Stimulated activated CD4-positive, alpha-beta T cell treated with anti-CD3 and anti-CD28 coated beads, Interleukin-2, amount 100 ng/mL, for 48 hours (primary cell): Measurements from ENCODE around the gene GNS.

Experiments
- DNase-seq, 2 donors: peaks; one replicate each; pipeline ENCODE4 v3.0.0-alpha.2; 2020

Gene GNS

DNA sequence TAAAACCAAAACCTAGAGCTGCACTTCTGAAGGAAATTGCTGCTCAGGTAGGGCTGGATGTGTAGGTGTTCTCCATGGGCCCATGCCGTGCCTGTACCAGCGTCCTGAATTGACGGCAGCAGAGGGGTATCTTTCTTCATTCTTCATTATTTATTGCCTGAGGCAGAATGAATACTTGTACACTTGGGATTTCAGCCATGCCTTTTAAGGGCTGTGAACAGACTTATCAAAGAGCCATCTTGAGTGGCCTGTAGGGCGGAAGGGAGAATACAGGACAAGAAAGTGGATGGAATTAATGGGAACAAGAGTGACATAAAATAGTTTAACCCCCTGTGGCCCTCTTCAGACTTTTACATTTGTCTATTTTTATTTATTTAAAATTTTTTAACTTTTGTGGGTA, 87.5 kb downstream of the GNS start:
- no peak for DNase-seq

DNA sequence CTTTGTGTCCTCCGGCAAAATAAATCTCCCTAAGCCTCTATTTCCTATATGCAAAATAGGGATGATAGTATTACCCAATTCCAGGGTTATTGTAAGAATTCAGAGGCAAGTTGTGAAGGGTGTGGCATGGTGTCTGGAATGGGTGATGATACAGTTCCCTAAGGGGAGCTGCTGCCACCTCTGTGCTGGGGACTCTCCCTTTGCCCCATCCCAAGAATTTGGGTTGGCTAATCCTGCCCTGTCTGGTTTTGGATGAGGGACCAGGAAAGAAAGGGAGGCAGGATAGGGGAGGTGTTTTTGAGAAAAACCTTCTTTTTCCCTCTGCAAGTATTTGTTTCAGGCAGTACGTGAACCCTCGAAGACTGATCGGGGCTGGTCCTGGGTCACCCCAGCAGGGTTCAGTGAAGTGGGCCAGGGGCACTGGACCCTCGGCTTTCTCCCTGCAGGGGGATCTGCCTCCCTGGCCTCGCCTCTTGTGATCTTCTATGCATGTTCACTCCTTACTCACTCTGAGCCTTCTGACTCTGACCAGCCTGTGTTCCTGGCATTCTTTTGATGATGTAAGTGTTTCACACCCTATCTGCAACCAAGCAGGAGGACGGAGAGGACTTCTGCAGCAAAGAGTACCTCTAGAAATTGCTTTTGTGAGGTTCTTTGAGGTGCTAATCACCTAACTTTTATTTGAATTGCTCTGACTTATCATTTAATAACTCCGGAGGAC, 88.1 kb downstream of the GNS start:
- no peak for DNase-seq

- DNase-seq: no peak
Observed at GRCh38 chr12:64670019-64670418, 89.2 kb downstream of the GNS start.

- no peak for DNase-seq
Observed at GRCh38 chr12:64669270-64669842, 89.8 kb downstream of the GNS start.

GRCh38 chr12:64667793-64668192, 91.4 kb downstream of the GNS start:
- no peak for DNase-seq

GRCh38 chr12:64666054-64666914, 92.9 kb downstream of the GNS start:
- DNase-seq: no peak

GRCh38 chr12:64665514-64665913, 93.7 kb downstream of the GNS start:
- DNase-seq: no peak
